ENCODE measurements around the gene NR1I2.

Gene NR1I2

DNA sequence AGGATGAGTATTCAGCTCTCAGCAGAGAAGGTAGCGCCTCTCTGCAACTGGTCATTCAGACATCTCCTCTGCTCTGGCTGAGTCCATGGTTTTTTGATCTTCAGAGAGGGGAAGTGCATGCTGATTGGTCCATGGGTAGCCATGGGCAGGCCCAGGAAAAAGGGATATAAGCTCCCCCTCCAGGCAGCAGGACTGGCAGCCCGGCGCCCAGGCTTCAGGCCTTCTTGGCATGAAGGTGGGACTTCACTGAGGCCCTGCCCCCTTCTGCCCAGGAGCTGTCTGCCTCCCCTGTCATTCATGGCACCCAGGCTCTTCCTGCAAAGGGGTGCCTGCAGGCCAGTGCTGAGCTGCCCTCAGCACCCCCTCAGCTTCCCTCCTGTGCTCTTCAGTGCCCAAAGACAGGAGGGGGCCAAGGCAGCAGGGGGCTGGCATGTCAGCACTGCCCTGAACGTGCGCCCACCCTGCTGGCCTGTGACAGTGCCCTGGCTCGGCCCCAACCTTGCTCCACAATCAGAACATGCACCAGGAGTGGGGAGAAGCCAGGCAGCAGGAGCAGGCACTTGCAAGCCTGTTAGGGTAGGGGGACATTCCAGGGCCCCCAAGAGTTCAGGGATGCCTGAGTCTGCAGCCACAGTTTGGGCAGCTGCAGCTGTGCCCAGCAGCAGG is 13.8 kb upstream of the NR1I2 start:
- no peak overlapping the region for H3K4me3 ChIP-seq (ENCODE audit: low read length)
- no peak for TF ChIP-seq ZNF274 (IDR thresholded peaks at IDR 0.05; ENCODE audit: low read depth, low read length)

GRCh38 chr3:119768668-119769393 is 13.1 kb upstream of the NR1I2 start:
- TF ChIP-seq ZNF274 (IDR thresholded peaks at IDR 0.05; ENCODE audit: low read depth, low read length): no peak

DNA sequence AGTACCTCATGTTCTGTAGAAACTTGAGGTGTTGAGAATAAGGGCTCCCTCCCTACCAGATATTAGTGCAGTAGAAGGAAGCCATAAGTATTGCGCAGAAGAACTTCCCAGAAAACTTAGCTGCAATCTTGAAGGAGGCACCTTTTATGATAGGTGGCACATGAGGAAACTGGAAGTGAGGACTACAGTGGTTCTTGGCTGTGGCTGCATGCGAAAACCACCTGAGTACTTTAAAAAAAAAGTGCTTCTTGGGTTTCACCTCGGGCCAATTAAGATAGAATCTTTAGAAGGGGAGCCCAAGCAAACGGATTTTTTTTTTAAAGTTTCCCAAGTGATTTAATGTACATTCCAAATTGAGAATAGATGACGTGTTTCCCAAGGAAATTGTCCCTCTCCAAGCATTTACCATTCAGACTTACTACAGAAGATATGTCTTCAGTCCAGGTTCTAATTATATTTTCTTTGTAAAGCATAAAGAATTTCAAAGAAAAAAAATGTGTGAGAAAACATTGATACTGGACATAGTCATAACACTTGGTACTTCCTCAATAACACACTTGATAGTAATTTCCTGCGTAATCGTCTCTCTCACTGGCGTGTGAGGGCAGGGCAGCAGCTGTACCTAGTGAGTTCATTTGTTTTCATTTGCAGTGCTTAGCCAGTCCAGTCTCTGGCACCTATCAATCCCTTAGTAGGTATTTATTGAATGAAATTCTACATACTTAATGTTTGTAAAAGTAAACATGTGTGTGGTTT is 12.3 kb upstream of the NR1I2 start:
- no peak for TF ChIP-seq ZNF274 (IDR thresholded peaks at IDR 0.05; ENCODE audit: low read depth, low read length)
- H3K4me3 ChIP-seq (ENCODE audit: low read length): no peak overlapping the region

More at GRCh38 chr3:119768668-119769393, 13.1 kb upstream of the NR1I2 start:
- H3K4me3 ChIP-seq (ENCODE audit: low read length): no peak overlapping the region

DNA sequence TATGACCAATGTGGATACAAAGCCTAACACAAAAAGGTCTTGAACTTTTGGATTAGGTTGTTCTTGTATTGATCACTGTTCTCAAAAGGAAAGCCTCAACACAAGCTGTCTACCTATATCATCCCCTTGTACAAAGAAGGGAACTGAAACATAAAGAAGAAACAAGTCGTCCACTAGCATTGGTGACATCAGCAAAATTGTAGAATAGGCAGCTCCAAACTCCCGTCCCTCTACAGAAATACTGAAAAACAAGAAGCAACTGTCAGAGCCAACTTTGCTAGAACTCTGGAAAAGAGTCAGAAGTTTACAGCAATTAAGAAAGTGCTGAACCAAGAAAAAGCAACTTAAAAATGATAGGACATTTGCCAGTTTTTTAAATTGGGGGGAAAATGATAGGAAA is 7.5 kb upstream of the NR1I2 start:
- no peak for TF ChIP-seq ZNF274 (IDR thresholded peaks at IDR 0.05; ENCODE audit: low read depth, low read length)

DNA sequence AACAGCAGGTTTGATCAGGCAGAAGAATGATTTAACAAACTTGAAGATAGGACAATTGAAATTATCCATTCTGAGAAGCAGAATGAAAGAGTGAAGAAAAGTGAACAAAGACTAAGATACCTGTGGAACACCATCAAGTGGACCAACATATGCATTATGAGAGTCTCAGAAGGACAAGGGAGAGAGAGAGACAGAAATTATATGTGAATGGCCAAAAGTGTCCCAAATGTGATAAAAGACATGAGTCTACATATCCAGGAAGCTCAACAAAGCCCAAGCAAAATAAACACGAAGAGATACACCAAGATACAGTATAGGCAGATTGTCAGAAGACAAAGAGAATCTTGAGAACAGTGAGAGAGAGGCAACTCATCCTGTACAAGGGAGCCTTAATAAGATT is 5.6 kb upstream of the NR1I2 start:
- H3K4me3 ChIP-seq (ENCODE audit: low read length): no peak overlapping the region
- TF ChIP-seq ZNF274 (IDR thresholded peaks at IDR 0.05; ENCODE audit: low read depth, low read length): no peak

More for the DNA sequence above, 7.5 kb upstream of the NR1I2 start:
- H3K4me3 ChIP-seq (ENCODE audit: low read length): no peak overlapping the region

DNA sequence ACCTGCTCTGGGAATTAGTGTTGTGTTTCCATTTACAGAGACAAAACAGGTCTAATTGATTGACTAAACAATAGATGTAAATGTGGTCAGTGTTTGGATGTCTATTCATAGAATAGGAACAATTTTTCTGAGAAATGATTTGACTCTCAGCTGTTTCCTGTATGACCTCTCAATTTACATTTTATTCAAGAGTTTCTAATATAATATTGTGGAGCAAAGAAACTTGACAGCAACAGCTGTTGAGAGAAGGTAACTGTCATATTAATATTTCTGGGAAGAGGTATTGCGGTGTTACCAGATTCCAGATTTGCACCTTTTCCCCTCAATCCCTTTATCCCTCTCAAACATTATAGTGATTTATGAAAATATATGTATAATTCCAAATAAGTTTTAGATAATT is 3.7 kb upstream of the NR1I2 start:
- no peak for TF ChIP-seq ZNF274 (IDR thresholded peaks at IDR 0.05; ENCODE audit: low read depth, low read length)
- no peak overlapping the region for H3K4me3 ChIP-seq (ENCODE audit: low read length)

GRCh38 chr3:119778811-119779210 is 3.1 kb upstream of the NR1I2 start:
- no peak for TF ChIP-seq ZNF274 (IDR thresholded peaks at IDR 0.05; ENCODE audit: low read depth, low read length)
- no peak overlapping the region for H3K4me3 ChIP-seq (ENCODE audit: low read length)

- TF ChIP-seq ZNF274 (IDR thresholded peaks at IDR 0.05; ENCODE audit: low read depth, low read length): no peak
- H3K4me3 ChIP-seq (ENCODE audit: low read length): no peak overlapping the region; the same call in 1 of the 2 replicates
These were observed 2.0 kb upstream of the NR1I2 start for GRCh38 chr3:119779731-119780383.

GRCh38 chr3:119782460-119782859 is 559 bp downstream of the NR1I2 start:
- no peak overlapping the region for H3K4me3 ChIP-seq (ENCODE audit: low read length)
- TF ChIP-seq ZNF274 (IDR thresholded peaks at IDR 0.05; ENCODE audit: low read depth, low read length): no peak

DNA sequence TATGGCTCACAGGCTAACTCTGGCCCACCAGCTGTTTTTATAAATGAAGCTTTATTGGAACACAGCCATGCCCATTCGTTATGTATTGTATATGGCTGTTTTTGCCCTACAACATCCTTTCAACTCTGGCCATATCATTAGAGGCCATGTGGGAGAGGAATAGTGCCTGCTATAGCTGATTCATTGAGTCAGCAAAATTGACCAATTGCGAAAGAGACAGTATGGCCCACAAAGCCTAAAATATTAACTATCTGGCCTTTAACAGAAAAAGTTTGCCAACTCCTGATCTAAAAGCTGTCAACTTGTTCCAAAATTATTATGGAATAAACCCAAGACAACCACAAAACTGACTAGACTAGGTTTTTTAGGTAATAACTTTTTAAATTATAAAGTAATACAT is 1.4 kb downstream of the NR1I2 start:
- no peak for TF ChIP-seq ZNF274 (IDR thresholded peaks at IDR 0.05; ENCODE audit: low read depth, low read length)

DNA sequence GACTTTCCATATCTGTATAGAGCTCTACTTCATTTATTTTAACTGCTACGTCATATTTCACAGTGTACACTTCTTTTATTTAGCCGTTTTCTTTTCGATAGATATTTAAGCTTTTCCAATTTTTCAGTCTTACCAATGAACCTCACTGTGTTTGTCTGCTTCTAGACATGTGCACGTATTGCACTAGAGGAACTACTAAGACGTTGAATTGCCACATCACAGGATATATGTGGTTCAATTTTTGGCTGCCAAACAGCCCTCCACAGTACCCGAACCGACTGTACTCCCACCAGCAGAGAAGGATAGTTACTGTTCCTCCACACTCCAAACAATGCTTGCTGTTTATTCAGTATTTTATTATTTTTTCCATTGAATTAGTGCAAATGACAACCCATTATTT is 2.0 kb downstream of the NR1I2 start:
- TF ChIP-seq ZNF274 (IDR thresholded peaks at IDR 0.05; ENCODE audit: low read depth, low read length): no peak
- no peak overlapping the region for H3K4me3 ChIP-seq (ENCODE audit: low read length)

More for the DNA sequence above, 1.4 kb downstream of the NR1I2 start:
- no peak overlapping the region for H3K4me3 ChIP-seq (ENCODE audit: low read length)

GRCh38 chr3:119786409-119786808 is 4.5 kb downstream of the NR1I2 start:
- no peak for TF ChIP-seq ZNF274 (IDR thresholded peaks at IDR 0.05; ENCODE audit: low read depth, low read length)
- H3K4me3 ChIP-seq (ENCODE audit: low read length): no peak overlapping the region

DNA sequence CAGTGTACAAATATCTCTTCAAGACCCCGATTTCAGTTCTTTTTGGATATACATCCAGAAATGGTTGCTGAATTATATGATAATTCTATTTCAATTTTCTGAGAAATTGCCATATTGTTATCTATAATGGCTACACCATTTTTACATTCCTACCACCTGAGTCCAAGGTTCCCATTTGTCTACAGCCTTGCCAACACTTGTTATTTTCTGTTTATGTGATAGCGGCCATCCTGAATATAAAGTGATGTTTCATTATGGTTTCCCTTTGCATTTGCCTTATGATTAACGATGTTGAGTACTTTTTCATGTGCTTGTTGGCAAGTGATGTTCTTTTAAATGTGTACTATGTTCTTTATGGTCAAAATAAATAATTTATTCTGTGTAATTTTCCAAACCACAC is 8.5 kb downstream of the NR1I2 start:
- TF ChIP-seq ZNF274 (IDR thresholded peaks at IDR 0.05; ENCODE audit: low read depth, low read length): no peak
- H3K4me3 ChIP-seq (ENCODE audit: low read length): no peak overlapping the region

- TF ChIP-seq ZNF274 (IDR thresholded peaks at IDR 0.05; ENCODE audit: low read depth, low read length): no peak
These were observed 10.4 kb downstream of the NR1I2 start for GRCh38 chr3:119792270-119792669.

More at GRCh38 chr3:119792270-119792669, 10.4 kb downstream of the NR1I2 start:
- no peak overlapping the region for H3K4me3 ChIP-seq (ENCODE audit: low read length)
